ENCODE data around the gene IRS2.

Gene IRS2

DNA sequence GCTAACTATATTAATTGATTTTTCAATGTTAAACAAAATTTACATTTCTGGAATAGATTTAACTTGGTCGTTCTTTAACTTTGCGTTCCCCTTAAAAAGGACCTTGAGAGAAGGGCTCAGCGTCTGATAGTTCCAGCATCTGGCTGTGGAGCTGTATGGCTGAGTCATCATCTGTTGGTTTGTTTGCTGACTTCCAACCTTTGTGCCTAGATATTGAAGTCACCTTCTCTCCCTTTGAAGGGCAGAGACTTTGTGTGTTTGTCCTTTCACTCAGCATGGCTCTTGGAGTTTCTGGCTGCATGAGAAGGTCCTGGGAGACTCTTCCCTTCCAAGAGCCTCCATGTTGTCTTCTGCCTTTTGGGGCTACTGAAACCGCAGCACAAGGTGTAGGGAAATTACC lies 16.6 kb upstream of the IRS2 start:
- no peak for DNase-seq
- Histone ChIP-seq H3K27ac (ENCODE audit: insufficient read depth in 1 of 2, low read depth in 1 of 2, low read length in 2 of 2, poor library complexity in 1 of 2, severe bottlenecking in 2 of 2) (no peak overlapping the region), H3K36me3 (ENCODE audit: control insufficient read depth in 4 of 4, insufficient read depth in 4 of 4, low read length in 3 of 4) (no peaks in the 10 kb centered on the region), H3K9me3 (ENCODE audit: control extremely low read depth in 1 of 5, control insufficient read depth in 4 of 5, insufficient read depth in 2 of 5, low read depth in 1 of 5, low read length in 4 of 5) (no peaks in the 10 kb centered on the region), H3K4me1 (ENCODE audit: control extremely low read depth in 1 of 4, control insufficient read depth in 4 of 4, insufficient read depth in 4 of 4, low read length in 3 of 4) (no peaks in the 10 kb centered on the region), H3K4me3 (ENCODE audit: control insufficient read depth in 1 of 7, extremely low read depth in 1 of 7, insufficient read depth in 4 of 7, low read depth in 2 of 7, low read length in 6 of 7) (no peak overlapping the region), H3K27me3 (replicated peaks in 2 of 5; ENCODE audit: control insufficient read depth in 4 of 5, insufficient read depth in 5 of 5, low read length in 4 of 5) (peaks cover 5 to 22% (median 7%) of the 10 kb centered on the region in 5 experiments)
- CTCF ChIA-PET: no interaction called here
- POLR2A ChIA-PET: no interaction called here
- WGBS (ENCODE audit: insufficient coverage): 83% methylated on average over 4 of the region's 4 CpGs

GRCh38 chr13:109795011-109795410 lies 8.6 kb upstream of the IRS2 start:
- ChIA-PET CTCF (interaction anchor here (1.0 to 1.9 kb wide), 2 partner anchors 185 to 325 kb away, joined by 3 to 7 read pairs; no protein-coding TSS in a partner anchor), POLR2A (no interaction called here)
- peaks cover 0 to 6% (median 2%) of the 10 kb centered on the region in 4 experiments for H3K4me1 ChIP-seq (ENCODE audit: control extremely low read depth in 1 of 4, control insufficient read depth in 4 of 4, insufficient read depth in 4 of 4, low read length in 3 of 4)
- H3K9me3 ChIP-seq (ENCODE audit: control extremely low read depth in 1 of 5, control insufficient read depth in 4 of 5, insufficient read depth in 2 of 5, low read depth in 1 of 5, low read length in 4 of 5): no peaks in the 10 kb centered on the region
- no peak overlapping the region for H3K27ac ChIP-seq (ENCODE audit: insufficient read depth in 1 of 2, low read depth in 1 of 2, low read length in 2 of 2, poor library complexity in 1 of 2, severe bottlenecking in 2 of 2)
- no peaks in the 10 kb centered on the region for H3K36me3 ChIP-seq (ENCODE audit: control insufficient read depth in 4 of 4, insufficient read depth in 4 of 4, low read length in 3 of 4)
- H3K27me3 ChIP-seq (replicated peaks in 2 of 5; ENCODE audit: control insufficient read depth in 4 of 5, insufficient read depth in 5 of 5, low read length in 4 of 5): peaks cover 9 to 34% (median 14%) of the 10 kb centered on the region in 5 experiments
- no peak overlapping the region for H3K4me3 ChIP-seq (ENCODE audit: control insufficient read depth in 1 of 7, extremely low read depth in 1 of 7, insufficient read depth in 4 of 7, low read depth in 2 of 7, low read length in 6 of 7)
- WGBS (ENCODE audit: insufficient coverage): 0% methylated on average over 1 of the region's 2 CpGs
- DNase-seq: no peak

GRCh38 chr13:109794095-109794494 lies 7.7 kb upstream of the IRS2 start:
- Histone ChIP-seq H3K27me3 (replicated peaks in 2 of 5; ENCODE audit: control insufficient read depth in 4 of 5, insufficient read depth in 5 of 5, low read length in 4 of 5) (peaks cover 5 to 34% (median 14%) of the 10 kb centered on the region in 5 experiments), H3K36me3 (ENCODE audit: control insufficient read depth in 4 of 4, insufficient read depth in 4 of 4, low read length in 3 of 4) (no peaks in the 10 kb centered on the region), H3K9me3 (ENCODE audit: control extremely low read depth in 1 of 5, control insufficient read depth in 4 of 5, insufficient read depth in 2 of 5, low read depth in 1 of 5, low read length in 4 of 5) (no peaks in the 10 kb centered on the region), H3K4me3 (ENCODE audit: control insufficient read depth in 1 of 7, extremely low read depth in 1 of 7, insufficient read depth in 4 of 7, low read depth in 2 of 7, low read length in 6 of 7) (no peak overlapping the region), H3K4me1 (ENCODE audit: control extremely low read depth in 1 of 4, control insufficient read depth in 4 of 4, insufficient read depth in 4 of 4, low read length in 3 of 4) (peaks cover 0 to 6% (median 2%) of the 10 kb centered on the region in 4 experiments), H3K27ac (ENCODE audit: insufficient read depth in 1 of 2, low read depth in 1 of 2, low read length in 2 of 2, poor library complexity in 1 of 2, severe bottlenecking in 2 of 2) (no peak overlapping the region)
- ChIA-PET POLR2A (no interaction called here), CTCF (interaction anchor here (0.7 to 1.9 kb wide), 3 partner anchors 184 to 343 kb away, joined by 3 to 7 read pairs (median 3); no protein-coding TSS in a partner anchor)
- DNase-seq: no peak
- WGBS (ENCODE audit: insufficient coverage): 98% methylated on average over 12 of the region's 12 CpGs

- Histone ChIP-seq H3K36me3 (ENCODE audit: control insufficient read depth in 4 of 4, insufficient read depth in 4 of 4, low read length in 3 of 4) (no peaks in the 10 kb centered on the region), H3K27ac (ENCODE audit: insufficient read depth in 1 of 2, low read depth in 1 of 2, low read length in 2 of 2, poor library complexity in 1 of 2, severe bottlenecking in 2 of 2) (no peak overlapping the region), H3K4me1 (ENCODE audit: control extremely low read depth in 1 of 4, control insufficient read depth in 4 of 4, insufficient read depth in 4 of 4, low read length in 3 of 4) (peaks cover 0 to 9% (median 3%) of the 10 kb centered on the region in 4 experiments), H3K27me3 (replicated peaks in 2 of 5; ENCODE audit: control insufficient read depth in 4 of 5, insufficient read depth in 5 of 5, low read length in 4 of 5) (peaks cover 2 to 27% (median 11%) of the 10 kb centered on the region in 5 experiments), H3K4me3 (ENCODE audit: control insufficient read depth in 1 of 7, extremely low read depth in 1 of 7, insufficient read depth in 4 of 7, low read depth in 2 of 7, low read length in 6 of 7) (no peak overlapping the region), H3K9me3 (ENCODE audit: control extremely low read depth in 1 of 5, control insufficient read depth in 4 of 5, insufficient read depth in 2 of 5, low read depth in 1 of 5, low read length in 4 of 5) (no peaks in the 10 kb centered on the region)
- ChIA-PET CTCF (interaction anchor here (0.9 to 1.3 kb wide), 3 partner anchors 37 to 186 kb away, joined by 3 to 7 read pairs (median 3); no protein-coding TSS in a partner anchor), POLR2A (no interaction called here)
- WGBS (ENCODE audit: insufficient coverage): 60% methylated on average over 1 of the region's 6 CpGs
- DNase-seq: no peak
Measured at GRCh38 chr13:109792416-109793059, 6.2 kb upstream of the IRS2 start.

DNA sequence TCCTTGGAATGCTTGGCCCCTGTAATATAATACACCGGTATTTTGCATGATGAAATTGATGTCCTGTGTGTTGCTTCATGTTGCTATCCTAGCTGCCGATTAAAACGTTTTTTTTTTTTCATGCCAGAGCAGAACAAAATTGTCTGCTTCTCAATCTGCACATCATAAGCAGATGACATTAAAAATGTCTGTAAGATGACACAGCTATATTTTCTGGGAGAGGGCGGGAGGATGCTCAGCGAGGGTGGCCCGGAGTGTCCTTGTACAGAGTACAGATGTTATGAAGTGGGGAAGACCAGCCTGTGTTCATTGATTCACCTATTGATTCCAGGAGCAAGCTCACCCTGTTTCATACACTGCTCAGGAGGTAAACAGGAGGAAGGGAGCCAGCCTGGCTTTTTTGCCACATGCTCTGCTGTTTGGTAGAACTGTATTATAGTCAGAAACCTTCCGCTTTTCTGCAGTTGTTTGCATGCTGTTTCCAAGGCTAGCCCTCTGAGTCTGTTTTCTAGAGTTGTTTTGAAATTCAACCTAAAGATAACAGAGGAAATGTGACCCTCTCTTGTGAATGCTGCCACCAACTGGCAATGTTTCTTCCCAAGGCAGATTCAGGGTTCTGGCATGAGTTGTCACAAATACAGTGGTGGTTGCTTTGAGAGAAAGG lies 4.7 kb upstream of the IRS2 start:
- DNase-seq: peak; percentile 78 to 91 (median 89)
- Histone ChIP-seq H3K36me3 (ENCODE audit: control insufficient read depth in 4 of 4, insufficient read depth in 4 of 4, low read length in 3 of 4) (no peaks in the 10 kb centered on the region), H3K4me3 (ENCODE audit: control insufficient read depth in 1 of 7, extremely low read depth in 1 of 7, insufficient read depth in 4 of 7, low read depth in 2 of 7, low read length in 6 of 7) (no peak overlapping the region), H3K9me3 (ENCODE audit: control extremely low read depth in 1 of 5, control insufficient read depth in 4 of 5, insufficient read depth in 2 of 5, low read depth in 1 of 5, low read length in 4 of 5) (no peaks in the 10 kb centered on the region), H3K4me1 (ENCODE audit: control extremely low read depth in 1 of 4, control insufficient read depth in 4 of 4, insufficient read depth in 4 of 4, low read length in 3 of 4) (peaks cover 0 to 14% (median 4%) of the 10 kb centered on the region in 4 experiments), H3K27ac (ENCODE audit: insufficient read depth in 1 of 2, low read depth in 1 of 2, low read length in 2 of 2, poor library complexity in 1 of 2, severe bottlenecking in 2 of 2) (no peak overlapping the region), H3K27me3 (replicated peaks in 2 of 5; ENCODE audit: control insufficient read depth in 4 of 5, insufficient read depth in 5 of 5, low read length in 4 of 5) (peaks cover 0 to 14% (median 4%) of the 10 kb centered on the region in 5 experiments)
- POLR2A ChIA-PET: no interaction called here
- 71% methylated on average over 1 of the region's 7 CpGs for WGBS (ENCODE audit: insufficient coverage)
- CTCF ChIA-PET: interaction anchor here (0.5 to 2.4 kb wide), 6 partner anchors 40 to 714 kb away, joined by 3 to 16 read pairs (median 3); no protein-coding TSS in a partner anchor

GRCh38 chr13:109790086-109790485 lies 3.7 kb upstream of the IRS2 start:
- ChIA-PET POLR2A (no interaction called here), CTCF (interaction anchor here (0.9 to 2.4 kb wide), 5 partner anchors 45 to 828 kb away, joined by 3 to 16 read pairs (median 3); no protein-coding TSS in a partner anchor)
- Histone ChIP-seq H3K27me3 (replicated peaks in 2 of 5; ENCODE audit: control insufficient read depth in 4 of 5, insufficient read depth in 5 of 5, low read length in 4 of 5) (peaks cover 0 to 10% (median 4%) of the 10 kb centered on the region in 5 experiments), H3K36me3 (ENCODE audit: control insufficient read depth in 4 of 4, insufficient read depth in 4 of 4, low read length in 3 of 4) (no peaks in the 10 kb centered on the region), H3K4me3 (ENCODE audit: control insufficient read depth in 1 of 7, extremely low read depth in 1 of 7, insufficient read depth in 4 of 7, low read depth in 2 of 7, low read length in 6 of 7) (no peak overlapping the region), H3K4me1 (ENCODE audit: control extremely low read depth in 1 of 4, control insufficient read depth in 4 of 4, insufficient read depth in 4 of 4, low read length in 3 of 4) (peaks cover 0 to 21% (median 11%) of the 10 kb centered on the region in 4 experiments), H3K27ac (ENCODE audit: insufficient read depth in 1 of 2, low read depth in 1 of 2, low read length in 2 of 2, poor library complexity in 1 of 2, severe bottlenecking in 2 of 2) (no peak overlapping the region), H3K9me3 (ENCODE audit: control extremely low read depth in 1 of 5, control insufficient read depth in 4 of 5, insufficient read depth in 2 of 5, low read depth in 1 of 5, low read length in 4 of 5) (no peaks in the 10 kb centered on the region)
- WGBS (ENCODE audit: insufficient coverage): no CpG with 5 or more reads among the region's 1 CpG
- no peak for DNase-seq

- H3K9me3 ChIP-seq (ENCODE audit: control extremely low read depth in 1 of 5, control insufficient read depth in 4 of 5, insufficient read depth in 2 of 5, low read depth in 1 of 5, low read length in 4 of 5): no peaks in the 10 kb centered on the region
- no peak overlapping the region for H3K4me3 ChIP-seq (ENCODE audit: control insufficient read depth in 1 of 7, extremely low read depth in 1 of 7, insufficient read depth in 4 of 7, low read depth in 2 of 7, low read length in 6 of 7)
- no peak for DNase-seq
- CTCF ChIA-PET: interaction anchor here (1.0 to 2.4 kb wide), 4 partner anchors 19 to 827 kb away, joined by 3 to 16 read pairs (median 4); no protein-coding TSS in a partner anchor
- H3K27me3 ChIP-seq (replicated peaks in 2 of 5; ENCODE audit: control insufficient read depth in 4 of 5, insufficient read depth in 5 of 5, low read length in 4 of 5): peaks cover 0 to 13% (median 6%) of the 10 kb centered on the region in 5 experiments
- 83% methylated on average over 1 of the region's 2 CpGs for WGBS (ENCODE audit: insufficient coverage)
- H3K27ac ChIP-seq (ENCODE audit: insufficient read depth in 1 of 2, low read depth in 1 of 2, low read length in 2 of 2, poor library complexity in 1 of 2, severe bottlenecking in 2 of 2): no peak overlapping the region
- POLR2A ChIA-PET: no interaction called here
- peaks cover 0 to 27% (median 17%) of the 10 kb centered on the region in 4 experiments for H3K4me1 ChIP-seq (ENCODE audit: control extremely low read depth in 1 of 4, control insufficient read depth in 4 of 4, insufficient read depth in 4 of 4, low read length in 3 of 4)
- no peaks in the 10 kb centered on the region for H3K36me3 ChIP-seq (ENCODE audit: control insufficient read depth in 4 of 4, insufficient read depth in 4 of 4, low read length in 3 of 4)
Measured at GRCh38 chr13:109789262-109789661, 2.9 kb upstream of the IRS2 start.

Measured in common myeloid progenitor, CD34-positive (primary cell).